Astrocyte (in vitro differentiated cells and primary cell): ENCODE data around the gene YBX2.

Experiments used
- CTCF ChIP-seq: IDR thresholded peaks from 2 replicates; pipeline ENCODE4 v1.5.1; 2011; ENCODE audit warnings: low read depth, mild to moderate bottlenecking, inconsistent platforms, low read length, moderate library complexity; ENCODE audit not compliant: insufficient read depth
- EZH2 ChIP-seq: IDR thresholded peaks from 2 replicates; pipeline ENCODE4 v1.6.1; 2012; ENCODE audit warnings: mild to moderate bottlenecking, low read length, inconsistent platforms; ENCODE audit not compliant: insufficient read depth

- TF ChIP-seq CTCF: no peak
- no peak for TF ChIP-seq EZH2
These were observed 51.0 kb downstream of the YBX2 start for GRCh38 chr17:7243453-7243729.
